ENCODE results near the gene DOCK6. TPM values are rescaled to one million over a fixed set of nuclear protein-coding genes. Genes with fewer than 3 reads are reported as not detected.

The DOCK6 gene
- polyA plus RNA-seq, 1 donor (not counting 4 experiments of a cell fraction or from before 2014, with no cell fraction given) = 9.1 TPM

DNA sequence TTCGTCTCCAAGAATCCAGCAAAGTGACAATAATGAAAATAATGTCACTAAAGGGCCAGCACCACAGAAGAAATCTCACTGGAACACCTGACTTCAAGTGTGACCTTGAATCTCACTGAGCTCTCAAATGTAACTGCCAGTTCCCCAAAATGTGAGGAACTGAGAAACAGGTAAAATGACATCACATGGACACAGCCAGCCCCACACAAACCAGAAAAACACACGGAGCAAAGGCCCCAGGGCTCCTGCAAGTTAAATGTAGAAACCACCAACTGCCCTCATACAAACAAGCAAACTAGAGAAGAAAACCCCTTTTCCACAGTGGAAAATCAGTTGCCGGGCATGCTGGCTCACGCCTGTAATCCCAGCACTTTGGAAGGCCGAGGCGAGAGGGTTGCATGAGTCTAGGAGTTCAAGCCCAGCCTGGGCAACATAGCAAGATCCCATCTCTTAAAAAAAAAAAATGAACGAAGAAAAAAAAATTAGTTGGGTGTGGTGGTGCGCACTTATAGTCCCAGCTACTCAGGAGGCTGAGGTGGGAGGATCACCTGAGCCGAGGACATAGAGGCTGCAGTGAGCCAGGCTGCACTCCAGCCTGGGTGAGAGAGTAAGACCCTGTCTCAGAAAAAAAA, 56.3 kb downstream of the DOCK6 start:
- Histone ChIP-seq H3K4me2 (ENCODE audit: control insufficient read depth, extremely low read depth, insufficient read depth, low read depth, low read length) (no peak overlapping the region), H3K27me3 (ENCODE audit: control insufficient read depth, extremely low read depth, insufficient read depth, low read length) (no peaks in the 10 kb centered on the region), H3K27ac (ENCODE audit: control insufficient read depth, insufficient read depth, low read length) (no peak overlapping the region), H3K36me3 (ENCODE audit: control insufficient read depth in 2 of 2, extremely low read depth in 1 of 2, insufficient read depth in 2 of 2, low read length in 2 of 2) (peaks cover 0 to 12% of the 10 kb centered on the region in 2 experiments), H3K9ac (ENCODE audit: control insufficient read depth, extremely low read depth, insufficient read depth, low read length) (no peak overlapping the region), H3K9me1 (ENCODE audit: control insufficient read depth, extremely low read depth, insufficient read depth, low read length) (no peaks in the 10 kb centered on the region), H3K9me3 (ENCODE audit: control insufficient read depth, low read depth, low read length) (no peaks in the 10 kb centered on the region), H4K20me1 (ENCODE audit: control insufficient read depth, extremely low read depth, insufficient read depth, low read length) (no peaks in the 10 kb centered on the region), H3K4me3 (ENCODE audit: control insufficient read depth in 2 of 3, extremely low read depth in 1 of 3, insufficient read depth in 2 of 3, low read depth in 1 of 3, low read length in 3 of 3) (no peak overlapping the region), H2AFZ (ENCODE audit: control insufficient read depth, low read length) (no peak overlapping the region), H3K4me1 (ENCODE audit: control insufficient read depth, extremely low read depth, insufficient read depth, low read length) (no peaks in the 10 kb centered on the region), H3K79me2 (ENCODE audit: control insufficient read depth, insufficient read depth, low read length) (no peaks in the 10 kb centered on the region)
- dilution Hi-C loops (cut with MboI; ENCODE audit: extremely low pct_ligation_motif_present, low sequenced_read_pairs) = no loop called here
- no peak for FAIRE-seq
- no peak for DNase-seq (ENCODE audit: low read depth, low spot score)
- no peak for TF ChIP-seq EZH2 (IDR thresholded peaks at IDR 0.05; ENCODE audit: low read length)
- TF ChIP-seq, protein P1, sequence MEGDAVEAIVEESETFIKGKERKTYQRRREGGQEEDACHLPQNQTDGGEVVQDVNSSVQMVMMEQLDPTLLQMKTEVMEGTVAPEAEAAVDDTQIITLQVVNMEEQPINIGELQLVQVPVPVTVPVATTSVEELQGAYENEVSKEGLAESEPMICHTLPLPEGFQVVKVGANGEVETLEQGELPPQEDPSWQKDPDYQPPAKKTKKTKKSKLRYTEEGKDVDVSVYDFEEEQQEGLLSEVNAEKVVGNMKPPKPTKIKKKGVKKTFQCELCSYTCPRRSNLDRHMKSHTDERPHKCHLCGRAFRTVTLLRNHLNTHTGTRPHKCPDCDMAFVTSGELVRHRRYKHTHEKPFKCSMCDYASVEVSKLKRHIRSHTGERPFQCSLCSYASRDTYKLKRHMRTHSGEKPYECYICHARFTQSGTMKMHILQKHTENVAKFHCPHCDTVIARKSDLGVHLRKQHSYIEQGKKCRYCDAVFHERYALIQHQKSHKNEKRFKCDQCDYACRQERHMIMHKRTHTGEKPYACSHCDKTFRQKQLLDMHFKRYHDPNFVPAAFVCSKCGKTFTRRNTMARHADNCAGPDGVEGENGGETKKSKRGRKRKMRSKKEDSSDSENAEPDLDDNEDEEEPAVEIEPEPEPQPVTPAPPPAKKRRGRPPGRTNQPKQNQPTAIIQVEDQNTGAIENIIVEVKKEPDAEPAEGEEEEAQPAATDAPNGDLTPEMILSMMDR (optimal IDR thresholded peaks at IDR 0.05 in 1 of 3, IDR thresholded peaks at IDR 0.05 in 1 of 3, conservative IDR thresholded peaks at IDR 0.05 in 1 of 3; ENCODE audit: extremely low read depth in 1 of 3, insufficient read depth in 2 of 3, low read length in 3 of 3) = no peak

DNA sequence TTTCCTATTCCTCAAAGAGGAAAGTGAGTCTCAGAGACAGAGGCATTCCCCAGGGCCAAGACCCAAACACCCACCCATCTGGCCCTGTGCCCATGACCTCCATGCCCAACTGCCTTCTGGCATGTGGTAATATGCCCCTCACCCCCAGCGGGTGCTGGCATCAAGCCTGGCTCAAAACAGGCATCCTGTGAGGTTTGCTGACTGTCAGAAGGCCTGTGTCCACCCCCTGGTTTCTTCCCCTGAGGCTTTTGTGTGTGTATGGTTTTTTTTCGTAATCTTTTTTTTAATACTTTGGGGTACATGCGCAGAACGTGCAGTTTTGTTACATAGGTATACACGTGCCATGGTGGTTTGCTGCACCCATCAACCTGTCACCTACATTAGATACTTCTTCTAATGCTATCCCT, 57.4 kb downstream of the DOCK6 start:
- Histone ChIP-seq H3K79me2 (ENCODE audit: control insufficient read depth, insufficient read depth, low read length) (no peaks in the 10 kb centered on the region), H3K9me3 (ENCODE audit: control insufficient read depth, low read depth, low read length) (no peaks in the 10 kb centered on the region), H3K9me1 (ENCODE audit: control insufficient read depth, extremely low read depth, insufficient read depth, low read length) (no peaks in the 10 kb centered on the region), H3K4me2 (ENCODE audit: control insufficient read depth, extremely low read depth, insufficient read depth, low read depth, low read length) (no peak overlapping the region), H3K27ac (ENCODE audit: control insufficient read depth, insufficient read depth, low read length) (no peak overlapping the region), H3K27me3 (ENCODE audit: control insufficient read depth, extremely low read depth, insufficient read depth, low read length) (no peaks in the 10 kb centered on the region), H3K36me3 (ENCODE audit: control insufficient read depth in 2 of 2, extremely low read depth in 1 of 2, insufficient read depth in 2 of 2, low read length in 2 of 2) (peaks cover 3 to 13% of the 10 kb centered on the region in 2 experiments), H3K4me3 (ENCODE audit: control insufficient read depth in 2 of 3, extremely low read depth in 1 of 3, insufficient read depth in 2 of 3, low read depth in 1 of 3, low read length in 3 of 3) (no peak overlapping the region), H3K9ac (ENCODE audit: control insufficient read depth, extremely low read depth, insufficient read depth, low read length) (no peak overlapping the region), H3K4me1 (ENCODE audit: control insufficient read depth, extremely low read depth, insufficient read depth, low read length) (no peaks in the 10 kb centered on the region), H2AFZ (ENCODE audit: control insufficient read depth, low read length) (no peak overlapping the region), H4K20me1 (ENCODE audit: control insufficient read depth, extremely low read depth, insufficient read depth, low read length) (no peaks in the 10 kb centered on the region)
- FAIRE-seq = no peak
- DNase-seq (ENCODE audit: low read depth, low spot score) = no peak
- dilution Hi-C loops (cut with MboI; ENCODE audit: extremely low pct_ligation_motif_present, low sequenced_read_pairs) = no loop called here
- TF ChIP-seq, protein P1 (optimal IDR thresholded peaks at IDR 0.05 in 1 of 3, IDR thresholded peaks at IDR 0.05 in 1 of 3, conservative IDR thresholded peaks at IDR 0.05 in 1 of 3; ENCODE audit: extremely low read depth in 1 of 3, insufficient read depth in 2 of 3, low read length in 3 of 3) = no peak
- TF ChIP-seq EZH2 (IDR thresholded peaks at IDR 0.05; ENCODE audit: low read length) = no peak

All from keratinocyte (primary cell).